CD4-positive, alpha-beta T cell treated with Interleukin-1 beta for 1 hour (primary cell): ENCODE measurements around the gene GAGE12C.
"Not testable (repeated sequence)": the region's sequence is repeated elsewhere in the genome, so short reads cannot be mapped to it uniquely, and the experiment has no call there.

Experiments
- DNase-seq, 2 donors: peaks; one replicate each; pipeline ENCODE4 v3.0.0-alpha.2; 2020 to 2022

GAGE12C gene, protein sequence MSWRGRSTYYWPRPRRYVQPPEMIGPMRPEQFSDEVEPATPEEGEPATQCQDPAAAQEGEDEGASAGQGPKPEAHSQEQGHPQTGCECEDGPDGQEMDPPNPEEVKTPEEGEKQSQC

GRCh38 chrX:49531877-49532276, at the start of gene GAGE12C:
GAGE12C (plus strand) TSS chrX:49532177; CDS start chrX:49533332, 1,155 bp downstream.
- DNase-seq: not testable (repeated sequence)

DNA sequence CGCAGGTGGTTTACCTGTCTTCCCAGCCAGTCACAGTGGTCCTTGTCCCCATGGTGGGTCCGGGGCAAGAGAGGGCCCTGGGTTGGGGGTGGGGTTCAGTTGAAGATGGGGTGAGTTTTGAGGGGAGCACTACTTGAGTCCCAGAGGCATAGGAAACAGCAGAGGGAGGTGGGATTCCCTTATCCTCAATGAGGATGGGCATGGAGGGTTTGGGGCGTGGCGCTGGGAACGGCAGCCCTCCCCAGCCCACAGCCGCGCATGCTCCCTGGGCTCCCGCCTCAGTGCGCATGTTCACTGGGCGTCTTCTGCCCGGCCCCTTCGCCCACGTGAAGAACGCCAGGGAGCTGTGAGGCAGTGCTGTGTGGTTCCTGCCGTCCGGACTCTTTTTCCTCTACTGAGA, 9.5 kb downstream of the GAGE12C start, which contains the start of gene GAGE12D:
Gene GAGE12D, plus strand, starts transcription at position 301 of the 400 bp plus-strand sequence. CDS start 1,155 bp downstream, outside the sequence.
- DNase-seq: not testable (repeated sequence)

- not testable (repeated sequence) for DNase-seq
Observed at GRCh38 chrX:49550989-49551388, 19.0 kb downstream of the GAGE12C start, which contains the start of gene GAGE12E. GAGE12E (plus strand) TSS chrX:49551289; CDS start chrX:49552444, 1,155 bp downstream.

- DNase-seq: not testable (repeated sequence)
Observed at GRCh38 chrX:49560542-49560941, 28.6 kb downstream of the GAGE12C start, which contains the start of gene GAGE12F. GAGE12F (plus strand) TSS chrX:49560842; CDS start chrX:49561997, 1,155 bp downstream.

DNA sequence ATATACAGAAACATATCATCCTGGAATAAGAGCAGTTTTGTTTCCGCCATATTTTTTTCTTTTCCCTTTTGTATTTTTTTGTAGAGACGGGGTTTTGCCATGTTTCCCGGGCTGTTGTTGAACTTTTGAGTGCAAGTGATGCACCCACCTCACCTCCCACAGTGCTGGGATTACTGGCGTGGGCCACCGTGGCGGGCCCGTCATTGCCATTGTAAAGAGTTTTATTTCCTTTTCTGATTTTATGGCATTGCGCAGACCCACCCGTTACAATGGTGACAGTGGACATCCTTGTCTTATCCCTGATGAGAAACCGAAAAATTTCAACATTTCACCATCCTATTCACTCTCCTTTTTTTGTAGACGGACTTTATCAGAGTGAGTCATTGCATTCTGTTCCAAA, 36.8 kb downstream of the GAGE12C start:
- DNase-seq: not testable (repeated sequence)

DNA sequence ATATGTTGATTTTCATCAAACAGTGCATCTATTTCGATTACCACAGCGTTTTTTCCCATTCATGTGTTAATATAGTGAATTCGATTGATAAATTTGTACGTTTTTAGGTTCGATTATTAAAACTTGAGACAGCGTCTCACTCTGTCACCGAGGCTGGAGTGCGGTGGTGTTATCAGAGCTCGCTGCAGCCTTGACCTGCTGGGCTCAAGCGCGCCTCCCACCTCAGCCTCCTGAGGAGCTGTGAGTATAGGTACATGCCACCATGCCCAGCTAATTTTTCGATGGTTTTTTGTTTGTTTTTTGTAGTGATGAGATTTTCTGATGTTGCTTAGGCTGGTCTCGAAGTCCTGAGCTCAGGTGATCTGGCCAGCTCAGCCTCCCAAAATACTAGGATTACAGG, 37.2 kb downstream of the GAGE12C start:
- DNase-seq: not testable (repeated sequence)

GRCh38 chrX:49570100-49570499, 38.1 kb downstream of the GAGE12C start, which contains the start of gene GAGE12G:
GAGE12G (plus strand) TSS chrX:49570400; CDS start chrX:49571555, 1,155 bp downstream.
- DNase-seq: not testable (repeated sequence)

DNA sequence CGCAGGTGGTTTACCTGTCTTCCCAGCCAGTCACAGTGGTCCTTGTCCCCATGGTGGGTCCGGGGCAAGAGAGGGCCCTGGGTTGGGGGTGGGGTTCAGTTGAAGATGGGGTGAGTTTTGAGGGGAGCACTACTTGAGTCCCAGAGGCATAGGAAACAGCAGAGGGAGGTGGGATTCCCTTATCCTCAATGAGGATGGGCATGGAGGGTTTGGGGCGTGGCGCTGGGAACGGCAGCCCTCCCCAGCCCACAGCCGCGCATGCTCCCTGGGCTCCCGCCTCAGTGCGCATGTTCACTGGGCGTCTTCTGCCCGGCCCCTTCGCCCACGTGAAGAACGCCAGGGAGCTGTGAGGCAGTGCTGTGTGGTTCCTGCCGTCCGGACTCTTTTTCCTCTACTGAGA, 47.7 kb downstream of the GAGE12C start, which contains the start of gene GAGE12H:
Gene GAGE12H, plus strand, starts transcription at position 301 of the 400 bp plus-strand sequence. CDS start 1,155 bp downstream, outside the sequence.
- DNase-seq: not testable (repeated sequence)
